ENCODE results near the gene EBNA1BP2.
"Not testable (repeated sequence)": the region's sequence is repeated elsewhere in the genome, so short reads cannot be mapped to it uniquely, and the experiment has no call there.

EBNA1BP2 gene, protein sequence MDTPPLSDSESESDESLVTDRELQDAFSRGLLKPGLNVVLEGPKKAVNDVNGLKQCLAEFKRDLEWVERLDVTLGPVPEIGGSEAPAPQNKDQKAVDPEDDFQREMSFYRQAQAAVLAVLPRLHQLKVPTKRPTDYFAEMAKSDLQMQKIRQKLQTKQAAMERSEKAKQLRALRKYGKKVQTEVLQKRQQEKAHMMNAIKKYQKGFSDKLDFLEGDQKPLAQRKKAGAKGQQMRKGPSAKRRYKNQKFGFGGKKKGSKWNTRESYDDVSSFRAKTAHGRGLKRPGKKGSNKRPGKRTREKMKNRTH

DNA sequence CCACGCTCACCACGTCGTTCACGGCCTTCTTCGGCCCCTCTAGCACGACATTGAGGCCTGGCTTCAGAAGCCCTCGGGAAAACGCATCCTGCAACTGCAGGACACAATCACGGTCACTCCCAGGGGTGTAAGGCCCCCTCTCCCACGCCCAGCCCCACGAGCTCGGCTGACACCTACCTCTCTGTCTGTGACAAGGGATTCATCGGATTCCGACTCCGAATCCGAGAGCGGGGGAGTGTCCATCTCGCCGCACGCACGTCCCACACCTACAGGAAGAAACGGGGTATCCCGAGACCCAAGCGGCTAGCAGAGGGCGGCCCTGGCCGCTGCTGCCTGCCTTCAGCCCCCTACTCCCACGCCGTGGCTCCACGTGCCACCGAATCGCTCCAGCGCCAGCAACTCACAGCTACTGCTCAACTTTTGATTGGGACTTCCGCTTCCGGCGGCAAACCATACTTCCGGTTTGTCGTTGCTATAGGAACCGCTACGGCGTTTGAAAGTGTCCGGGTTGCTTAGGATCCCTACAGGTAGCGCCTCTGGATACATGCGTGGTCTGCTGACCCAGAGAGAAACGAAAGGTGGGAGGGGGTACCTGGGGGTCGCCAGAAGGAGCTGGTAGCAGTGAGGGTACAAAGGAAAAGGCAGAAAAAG, at the start of gene EBNA1BP2, which contains the start of gene CFAP57:
Gene EBNA1BP2, minus strand, starts transcription at position 415 of the 651 bp plus-strand sequence. Its CDS starts 172 bp downstream, at position 243.
Gene CFAP57, plus strand, starts transcription at position 455 of the 651 bp plus-strand sequence. CDS start 424 bp downstream, outside the sequence.
- DNase-seq (ENCODE audit: low spot score) = peak; percentile 95

- DNase-seq (ENCODE audit: low spot score) = no peak
Measured at GRCh38 chr1:43221797-43222196, 49.7 kb upstream of the EBNA1BP2 start.

DNA sequence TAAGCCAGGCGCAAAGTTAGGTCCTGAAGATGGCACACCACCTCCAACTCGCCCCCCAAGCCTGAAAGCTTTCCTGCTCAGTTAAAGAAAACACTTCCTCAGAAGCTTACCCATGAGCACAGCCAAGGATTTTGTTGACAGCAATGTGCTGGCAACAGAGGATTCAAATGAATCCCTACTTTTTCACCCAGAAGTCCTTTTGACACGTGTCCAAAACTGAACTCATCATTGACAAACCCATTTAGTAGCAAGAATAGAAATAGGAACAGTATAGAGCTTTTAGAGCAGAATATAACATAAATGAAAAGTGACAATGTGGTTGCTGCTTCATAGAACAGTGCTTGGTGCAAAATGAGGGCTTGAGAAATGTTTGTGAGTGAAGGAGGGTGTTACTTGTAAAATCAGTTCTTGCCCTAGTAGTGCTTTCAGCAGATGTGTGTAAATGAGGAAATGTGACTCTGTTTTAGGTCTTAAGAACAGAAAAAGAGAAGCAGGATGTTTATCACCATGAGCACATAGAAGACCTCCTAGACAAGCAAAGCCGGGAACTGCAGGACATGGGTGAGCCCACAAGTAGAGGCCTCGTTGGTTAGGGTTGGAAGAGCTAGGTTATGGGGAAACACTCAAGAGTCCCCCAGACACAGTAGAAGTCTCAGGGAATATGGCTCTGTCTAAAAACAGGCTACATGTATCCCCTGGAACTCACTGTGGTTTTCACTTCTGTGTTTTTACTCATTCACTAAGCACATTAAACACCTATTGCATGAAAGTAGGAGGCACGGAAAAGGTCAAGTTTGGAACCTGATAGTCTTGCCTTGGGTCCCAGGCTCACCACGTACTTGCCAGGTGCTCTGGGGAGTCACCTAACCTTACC, 49.1 kb upstream of the EBNA1BP2 start:
- DNase-seq (ENCODE audit: low spot score) = no peak

- DNase-seq (ENCODE audit: low spot score) = no peak
Measured at GRCh38 chr1:43217747-43218146, 45.7 kb upstream of the EBNA1BP2 start.

DNA sequence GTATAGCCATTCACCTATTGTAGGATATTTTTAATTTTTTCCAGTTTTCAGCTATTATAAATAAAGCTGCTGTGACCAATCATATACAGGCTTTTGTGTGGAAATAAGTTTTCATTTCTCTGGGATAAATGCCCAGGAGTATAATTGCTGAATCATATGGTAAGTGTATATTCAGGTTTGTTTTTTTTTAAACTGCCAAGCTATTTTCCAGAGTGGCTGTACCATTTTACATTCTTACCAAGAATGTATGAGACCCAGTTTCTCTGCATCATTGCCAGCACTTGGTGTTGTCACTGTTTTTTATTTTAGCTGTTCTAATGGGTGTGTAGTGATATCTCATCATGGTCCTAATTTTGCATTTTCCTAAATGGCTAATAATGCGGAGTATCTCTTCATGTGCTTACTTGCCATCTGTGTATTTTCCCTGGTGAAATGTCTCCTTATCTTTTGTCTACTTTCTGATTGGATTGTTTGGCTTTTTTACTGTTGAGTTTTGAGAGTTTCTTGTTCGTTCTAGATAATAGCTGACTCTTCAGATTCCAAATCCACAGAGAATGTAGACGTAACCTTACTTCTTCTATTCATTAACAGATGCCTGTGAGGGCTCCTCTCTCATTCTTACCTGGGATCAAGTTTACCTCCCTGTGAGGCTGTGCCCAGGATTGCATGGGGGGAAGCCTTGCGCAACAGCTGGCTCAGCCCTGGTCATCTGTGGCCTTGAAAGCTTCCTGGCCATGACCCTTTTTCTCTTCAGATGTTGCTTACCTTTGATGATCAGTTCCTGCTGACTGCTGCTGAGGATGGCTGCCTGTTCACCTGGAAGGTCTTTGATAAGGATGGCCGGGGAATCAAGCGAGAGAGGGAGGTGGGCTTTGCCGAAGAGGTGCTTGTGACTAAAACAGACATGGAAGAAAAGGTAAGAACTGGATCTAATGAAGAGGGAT, 42.7 kb upstream of the EBNA1BP2 start:
- no peak for DNase-seq (ENCODE audit: low spot score)

DNA sequence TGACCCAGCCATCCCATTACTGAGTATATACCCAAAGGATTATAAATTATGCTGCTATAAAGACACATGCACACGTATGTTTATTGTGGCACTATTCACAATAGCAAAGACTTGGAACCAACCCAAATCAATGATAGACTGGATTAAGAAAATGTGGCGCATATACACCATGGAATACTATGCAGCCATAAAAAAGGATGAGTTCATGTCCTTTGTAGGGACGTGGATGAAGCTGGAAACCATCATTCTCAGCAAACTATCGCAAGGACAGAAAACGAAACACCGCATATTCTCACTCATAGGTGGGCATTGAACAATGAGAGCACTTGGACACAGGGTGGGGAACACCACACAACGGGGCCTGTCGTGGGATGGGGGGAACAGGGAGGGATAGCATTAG, 36.2 kb upstream of the EBNA1BP2 start:
- DNase-seq (ENCODE audit: low spot score) = not testable (repeated sequence)

GRCh38 chr1:43207229-43207853, 35.3 kb upstream of the EBNA1BP2 start:
- DNase-seq (ENCODE audit: low spot score) = no peak

GRCh38 chr1:43206600-43207228, 34.6 kb upstream of the EBNA1BP2 start:
- DNase-seq (ENCODE audit: low spot score) = no peak

- no peak for DNase-seq (ENCODE audit: low spot score)
Measured at GRCh38 chr1:43205671-43206070, 33.6 kb upstream of the EBNA1BP2 start.

DNA sequence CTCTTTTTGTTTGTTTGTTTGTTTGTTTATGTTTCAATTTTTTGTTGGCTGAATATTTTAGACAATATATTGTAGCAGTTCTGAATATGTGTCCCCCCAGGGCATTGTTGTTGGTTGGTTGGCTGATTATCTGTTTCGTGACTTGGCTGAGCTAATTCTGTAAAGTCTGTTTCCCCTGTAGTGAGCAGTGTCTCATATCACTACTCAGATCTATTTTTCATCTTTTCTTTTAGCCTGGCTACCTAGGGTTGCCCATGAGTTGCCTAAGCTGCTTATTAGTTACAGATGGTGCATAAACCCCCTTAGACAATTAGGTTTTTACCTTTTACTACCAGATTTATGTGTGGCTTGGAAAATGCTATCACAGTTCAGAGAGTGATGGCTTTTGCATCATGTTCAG, 32.3 kb upstream of the EBNA1BP2 start:
- DNase-seq (ENCODE audit: low spot score) = no peak

- no peak for DNase-seq (ENCODE audit: low spot score)
Measured at GRCh38 chr1:43203859-43204258, 31.8 kb upstream of the EBNA1BP2 start.

- DNase-seq (ENCODE audit: low spot score) = no peak
Measured at GRCh38 chr1:43199093-43199726, 27.1 kb upstream of the EBNA1BP2 start.

DNA sequence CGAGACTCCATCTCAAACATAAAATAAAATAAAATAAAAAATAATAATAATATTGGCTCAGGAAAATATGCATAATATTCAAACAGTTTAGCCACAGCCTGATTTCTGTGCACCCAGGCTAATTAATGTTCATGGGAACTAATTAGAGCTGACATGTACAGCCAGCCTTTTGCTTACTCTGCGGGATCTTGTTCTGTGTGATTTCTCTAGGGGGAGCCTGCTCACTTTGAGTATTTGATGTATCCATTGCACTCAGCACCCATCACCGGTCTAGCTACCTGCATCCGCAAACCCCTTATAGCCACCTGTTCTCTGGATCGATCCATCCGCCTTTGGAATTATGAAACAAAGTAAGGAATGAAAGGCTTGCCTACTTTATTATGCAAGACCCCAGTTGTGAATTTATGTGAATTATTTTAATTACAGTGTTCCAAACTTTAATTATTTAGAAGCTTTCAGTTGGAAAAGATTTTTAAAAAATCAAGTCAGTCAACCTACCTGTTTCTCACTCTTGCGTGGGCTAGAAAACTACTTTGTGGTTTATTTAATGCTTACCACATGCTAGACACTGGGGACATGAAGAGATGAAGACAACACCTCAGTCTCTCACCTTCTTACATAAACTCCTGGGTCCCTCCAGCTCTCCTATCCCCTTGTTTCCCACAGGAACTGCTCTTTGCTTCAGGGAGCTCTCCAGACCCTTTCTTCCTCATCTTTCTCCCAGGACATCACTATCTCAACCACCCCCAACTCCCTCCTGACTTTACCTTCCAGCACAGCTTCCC, 25.4 kb upstream of the EBNA1BP2 start:
- no peak for DNase-seq (ENCODE audit: low spot score)

GRCh38 chr1:43194509-43194908, 22.4 kb upstream of the EBNA1BP2 start:
- no peak for DNase-seq (ENCODE audit: low spot score)

DNA sequence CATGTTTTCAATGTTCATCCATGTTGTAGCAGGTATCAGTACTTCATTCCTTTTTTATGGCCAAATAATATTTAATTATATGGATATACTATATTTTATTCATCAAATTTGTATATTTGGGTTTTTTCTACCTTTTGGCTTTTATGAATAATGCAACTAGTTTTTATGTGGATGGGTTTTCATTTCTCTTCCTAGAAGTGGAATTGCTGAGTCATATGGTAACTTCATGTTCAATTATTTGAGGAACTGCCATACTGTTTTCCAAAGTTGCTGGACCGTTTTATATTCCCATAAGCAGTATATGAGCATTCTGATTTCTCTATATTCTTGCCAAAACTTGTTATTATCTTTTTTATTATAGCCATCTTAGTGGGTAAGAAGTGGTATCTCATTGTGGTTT, 16.0 kb upstream of the EBNA1BP2 start:
- DNase-seq (ENCODE audit: low spot score) = no peak

- DNase-seq (ENCODE audit: low spot score) = no peak
Measured at GRCh38 chr1:43184995-43185394, 12.9 kb upstream of the EBNA1BP2 start.

- no peak for DNase-seq (ENCODE audit: low spot score)
Measured at GRCh38 chr1:43184388-43184787, 12.3 kb upstream of the EBNA1BP2 start.

GRCh38 chr1:43177691-43178090, 5.6 kb upstream of the EBNA1BP2 start:
- no peak for DNase-seq (ENCODE audit: low spot score)

- DNase-seq (ENCODE audit: low spot score) = no peak
Measured at GRCh38 chr1:43174873-43175272, 2.8 kb upstream of the EBNA1BP2 start.

Data from hematopoietic multipotent progenitor cell treated with erythropoietin and hydrocortisone succinate and interleukin-3 and kit ligand, for 15 days (in vitro differentiated cells).